ENCODE results near the gene PEX10.

Gene PEX10

GRCh38 chr1:2356911-2357845 is 55.2 kb downstream of the PEX10 start:
- no peak for DNase-seq (ENCODE audit: low read depth)
- TF ChIP-seq CTCF (IDR thresholded peaks at IDR 0.05; ENCODE audit: control insufficient read depth, extremely low read depth, insufficient read depth) = no peak
- H3K4me3 ChIP-seq (ENCODE audit: low read depth, low read length) = no peak overlapping the region

- DNase-seq (ENCODE audit: low read depth) = no peak
- H3K4me3 ChIP-seq (ENCODE audit: low read depth, low read length) = no peak overlapping the region
- TF ChIP-seq CTCF (IDR thresholded peaks at IDR 0.05; ENCODE audit: control insufficient read depth, extremely low read depth, insufficient read depth) = no peak
These were observed 56.0 kb downstream of the PEX10 start for GRCh38 chr1:2356401-2356800.

GRCh38 chr1:2355373-2356261 is 56.7 kb downstream of the PEX10 start:
- DNase-seq (ENCODE audit: low read depth) = no peak
- H3K4me3 ChIP-seq (ENCODE audit: low read depth, low read length) = no peak overlapping the region
- no peak for TF ChIP-seq CTCF (IDR thresholded peaks at IDR 0.05; ENCODE audit: control insufficient read depth, extremely low read depth, insufficient read depth)

- no peak for DNase-seq (ENCODE audit: low read depth)
- no peak for TF ChIP-seq CTCF (IDR thresholded peaks at IDR 0.05; ENCODE audit: control insufficient read depth, extremely low read depth, insufficient read depth)
These were observed 57.6 kb downstream of the PEX10 start for GRCh38 chr1:2354511-2355372.

More at GRCh38 chr1:2354511-2355372, 57.6 kb downstream of the PEX10 start:
- H3K4me3 ChIP-seq (ENCODE audit: low read depth, low read length) = no peak overlapping the region
